Mesothelial cell of epicardium (in vitro differentiated cells): ENCODE data around the gene DCP2. TPM values are rescaled to one million over a fixed set of nuclear protein-coding genes. Genes with fewer than 3 reads are reported as not detected.

ENCODE experiments used
- DNase-seq, 2 experiments: peaks; one replicate each; pipeline ENCODE4 v3.0.0; 2021; ENCODE audit warnings: low spot score in 2 of 2; ENCODE audit not compliant: unreplicated experiment in 2 of 2
- H3K27ac Mint-ChIP-seq: 2 replicates; pipeline ENCODE4 v1.8.0; 2021; ENCODE audit warnings: mixed read lengths
- H3K27me3 Mint-ChIP-seq: 2 replicates; pipeline ENCODE4 v1.8.0; 2021; ENCODE audit warnings: low read depth, mixed read lengths
- H3K36me3 Mint-ChIP-seq: 2 replicates; pipeline ENCODE4 v1.8.0; 2021; ENCODE audit warnings: mixed read lengths
- H3K4me1 Mint-ChIP-seq: 2 replicates; pipeline ENCODE4 v1.8.0; 2021; ENCODE audit warnings: mixed read lengths
- H3K4me3 Mint-ChIP-seq: 2 replicates; pipeline ENCODE4 v1.8.0; 2021; ENCODE audit warnings: mild to moderate bottlenecking, moderate library complexity, mixed read lengths
- H3K9me3 Mint-ChIP-seq: 2 replicates; pipeline ENCODE4 v1.8.0; 2021; ENCODE audit warnings: mixed read lengths
- CTCF ChIP-seq: fragments of 200-600 bp; sonication (generic); IDR thresholded peaks from one replicate; pipeline ENCODE4 v1.5.0; 2021; ENCODE audit warnings: antibody characterized with exemption; ENCODE audit not compliant: unreplicated experiment
- total RNA-seq: library from RNA; stranded (reverse); gene quantifications from 3 replicates; pipeline ENCODE4 v1.2.1, GENCODE V29; 2021

The DCP2 gene
- total RNA-seq, 1 donor from 2014 or later: 88.5 TPM

DNA sequence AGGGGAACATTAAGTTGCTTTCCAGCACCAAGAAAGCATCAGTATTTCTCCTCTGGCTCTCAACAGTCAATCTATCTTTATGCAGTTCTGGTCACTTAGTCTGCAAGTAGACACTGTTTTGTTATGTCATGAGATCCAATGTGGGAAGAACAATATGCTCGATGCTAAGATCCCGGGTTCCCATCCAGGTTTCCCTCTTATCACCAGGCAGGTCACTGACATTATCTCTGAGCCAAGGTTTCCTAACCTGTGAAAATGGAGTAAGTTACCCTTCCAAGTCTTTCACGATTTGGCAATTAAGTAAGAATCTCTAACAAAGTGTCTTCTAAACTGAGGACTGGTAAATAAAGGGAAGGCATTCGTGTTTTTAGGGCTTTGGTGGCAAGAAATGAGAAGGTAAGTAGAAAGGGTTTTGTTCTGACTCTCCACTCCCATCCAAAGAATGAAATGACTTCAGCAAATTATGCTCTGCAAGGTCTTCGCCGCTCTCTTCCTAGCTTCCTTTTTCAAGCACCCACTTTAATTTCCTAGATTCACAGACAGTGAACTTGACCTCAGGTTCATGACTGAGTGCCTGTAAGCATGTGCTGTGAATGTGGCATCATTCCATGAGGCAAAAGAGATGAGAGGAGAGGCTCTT, 86.4 kb downstream of the DCP2 start:
- no peaks in the 10 kb centered on the region for H3K9me3 Mint-ChIP-seq
- H3K27ac Mint-ChIP-seq: no peak overlapping the region
- peaks cover 25% of the 10 kb centered on the region for H3K36me3 Mint-ChIP-seq
- peaks cover 39% of the 10 kb centered on the region for H3K4me1 Mint-ChIP-seq
- DNase-seq: no peak
- TF ChIP-seq CTCF: no peak
- H3K27me3 Mint-ChIP-seq: no peaks in the 10 kb centered on the region
- H3K4me3 Mint-ChIP-seq: no peak overlapping the region

DNA sequence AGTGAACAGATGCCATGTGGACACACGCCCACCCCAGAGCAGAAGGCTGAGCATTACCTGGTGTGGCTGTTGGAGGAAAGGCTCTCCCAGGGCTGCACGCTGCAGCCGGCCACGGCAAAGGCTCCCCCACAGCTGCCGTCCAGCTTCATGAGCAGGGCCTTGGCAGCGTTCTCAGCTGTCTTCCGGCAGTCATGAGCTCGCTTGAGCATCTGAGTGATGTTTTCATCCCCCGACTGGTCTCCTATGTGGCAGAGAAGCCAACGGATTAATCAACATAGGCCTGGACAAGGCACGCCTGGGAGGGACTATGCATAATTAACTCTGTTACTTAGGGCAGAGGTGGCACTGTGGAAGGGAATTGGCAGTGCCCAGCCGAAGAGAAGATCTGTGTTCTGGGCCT, 87.3 kb downstream of the DCP2 start:
- TF ChIP-seq CTCF: no peak
- peaks cover 35% of the 10 kb centered on the region for H3K4me1 Mint-ChIP-seq
- no peak overlapping the region for H3K4me3 Mint-ChIP-seq
- no peak for DNase-seq
- no peaks in the 10 kb centered on the region for H3K27me3 Mint-ChIP-seq
- no peaks in the 10 kb centered on the region for H3K9me3 Mint-ChIP-seq
- H3K27ac Mint-ChIP-seq: no peak overlapping the region
- H3K36me3 Mint-ChIP-seq: peaks cover 29% of the 10 kb centered on the region

DNA sequence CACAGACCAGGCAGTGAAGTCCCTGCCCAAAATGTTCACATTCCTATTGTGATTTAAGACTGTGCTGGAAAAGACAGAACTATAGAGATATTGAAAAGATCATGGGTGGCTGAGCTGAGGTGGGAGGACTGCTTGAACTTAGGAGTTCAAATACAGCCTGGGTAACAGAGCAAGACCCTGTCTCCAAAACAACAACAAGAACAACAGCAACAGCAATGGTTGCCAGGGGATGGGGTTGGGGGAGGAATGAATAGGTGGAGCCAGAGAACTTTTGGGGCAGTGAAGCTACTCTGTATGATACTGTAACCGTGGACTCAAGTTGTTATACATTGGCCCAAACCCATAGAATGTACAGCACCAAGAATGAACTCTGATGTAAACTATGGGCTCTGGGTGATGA, 88.2 kb downstream of the DCP2 start:
- DNase-seq: no peak
- Mint-ChIP-seq H3K36me3 (peaks cover 30% of the 10 kb centered on the region), H3K9me3 (no peaks in the 10 kb centered on the region), H3K4me1 (peaks cover 26% of the 10 kb centered on the region), H3K27ac (no peak overlapping the region), H3K4me3 (no peak overlapping the region), H3K27me3 (no peaks in the 10 kb centered on the region)
- no peak for TF ChIP-seq CTCF

- DNase-seq: no peak
- Mint-ChIP-seq H3K27ac (no peak overlapping the region), H3K36me3 (peaks cover 30% of the 10 kb centered on the region), H3K4me1 (peaks cover 18% of the 10 kb centered on the region), H3K9me3 (no peaks in the 10 kb centered on the region), H3K27me3 (no peaks in the 10 kb centered on the region), H3K4me3 (no peak overlapping the region)
- no peak for TF ChIP-seq CTCF
Measured at GRCh38 chr5:113065626-113066025, 89.0 kb downstream of the DCP2 start.

GRCh38 chr5:113067635-113068344, 91.2 kb downstream of the DCP2 start:
- no peaks in the 10 kb centered on the region for H3K4me1 Mint-ChIP-seq
- no peak for DNase-seq
- no peak overlapping the region for H3K27ac Mint-ChIP-seq
- H3K9me3 Mint-ChIP-seq: no peaks in the 10 kb centered on the region
- no peak overlapping the region for H3K4me3 Mint-ChIP-seq
- TF ChIP-seq CTCF: no peak
- peaks cover 33% of the 10 kb centered on the region for H3K36me3 Mint-ChIP-seq
- no peaks in the 10 kb centered on the region for H3K27me3 Mint-ChIP-seq
